ENCODE measurements around the gene GAREM2.

Gene GAREM2

DNA sequence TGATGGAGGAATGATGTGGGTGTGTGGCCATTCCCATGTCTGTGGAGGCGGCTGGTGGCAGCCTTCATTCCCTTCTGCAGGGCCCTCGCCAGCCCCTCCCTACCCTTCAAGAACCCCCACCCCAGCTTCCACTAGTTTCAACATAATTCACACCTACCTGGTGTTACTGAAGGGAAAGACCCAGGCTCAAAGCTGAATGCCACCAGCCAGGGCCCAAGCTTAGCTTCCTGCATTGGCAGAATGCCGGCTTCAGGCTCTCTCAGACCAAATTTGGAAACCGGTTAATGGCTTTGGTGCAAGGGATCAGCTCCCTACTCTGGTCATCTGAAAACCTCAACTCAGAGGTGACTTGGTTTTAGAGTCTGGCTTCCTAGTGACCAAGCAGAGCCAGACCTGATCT, 16.9 kb downstream of the GAREM2 start:
- no peak for DNase-seq

DNA sequence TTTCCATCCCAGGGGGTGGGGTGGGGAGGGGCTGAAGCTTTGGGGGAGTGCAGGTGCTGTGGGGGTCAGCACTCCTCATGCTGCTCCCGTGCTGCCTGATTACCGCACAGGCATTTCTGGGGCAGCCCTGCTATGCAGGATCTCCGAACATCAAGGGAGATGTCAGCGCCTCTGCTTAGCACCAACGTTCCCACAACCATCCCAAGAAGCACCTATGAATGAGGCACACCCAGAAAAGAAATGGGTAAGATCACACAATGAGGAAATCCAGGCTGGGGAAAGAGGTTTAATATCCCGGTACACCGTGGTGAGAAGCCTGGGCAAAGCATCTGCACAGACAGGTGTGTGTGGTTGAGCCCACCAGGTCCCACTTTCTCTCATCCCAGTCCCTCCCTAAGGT, 17.5 kb downstream of the GAREM2 start:
- DNase-seq = no peak

DNA sequence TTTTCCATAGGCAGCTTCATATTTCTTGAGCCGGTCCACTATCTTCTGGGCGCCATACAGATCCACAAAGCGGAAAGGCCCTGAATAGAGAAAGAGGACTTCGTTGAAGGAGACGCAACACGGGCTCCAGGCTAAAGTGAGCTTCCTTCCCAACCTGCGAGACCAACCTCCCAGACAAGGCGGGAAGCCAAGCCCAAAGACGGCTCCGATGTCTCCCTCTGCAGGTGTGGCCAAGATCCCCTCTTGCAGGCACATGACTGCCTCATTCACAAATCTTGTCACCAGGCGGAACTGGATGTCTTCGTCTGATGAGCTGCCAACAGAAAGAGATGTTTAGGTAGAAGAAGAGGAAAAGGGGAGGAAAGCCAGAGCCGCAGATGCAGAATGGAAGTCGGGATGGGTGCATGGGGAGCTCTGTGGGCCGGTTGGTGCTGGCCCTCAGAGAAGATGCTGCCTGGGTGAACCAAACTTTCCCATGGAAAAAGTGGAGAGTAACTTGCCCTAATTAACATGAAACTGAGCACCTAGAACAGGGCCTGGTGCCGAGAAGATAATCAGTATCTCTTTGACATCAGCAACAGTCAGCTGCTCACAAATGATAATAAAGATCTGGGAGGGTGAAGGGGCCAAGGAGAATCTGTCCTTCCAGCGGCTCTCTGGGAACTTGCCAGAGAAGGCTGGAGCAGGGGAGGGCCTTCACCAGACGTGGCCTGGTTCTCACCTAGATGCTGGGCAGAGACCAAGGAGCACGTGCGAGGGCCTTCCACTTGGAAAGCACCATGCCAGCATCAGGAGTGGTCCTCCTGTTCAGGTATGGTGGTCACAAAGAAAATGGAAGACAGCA, 18.6 kb downstream of the GAREM2 start:
- DNase-seq = no peak

DNA sequence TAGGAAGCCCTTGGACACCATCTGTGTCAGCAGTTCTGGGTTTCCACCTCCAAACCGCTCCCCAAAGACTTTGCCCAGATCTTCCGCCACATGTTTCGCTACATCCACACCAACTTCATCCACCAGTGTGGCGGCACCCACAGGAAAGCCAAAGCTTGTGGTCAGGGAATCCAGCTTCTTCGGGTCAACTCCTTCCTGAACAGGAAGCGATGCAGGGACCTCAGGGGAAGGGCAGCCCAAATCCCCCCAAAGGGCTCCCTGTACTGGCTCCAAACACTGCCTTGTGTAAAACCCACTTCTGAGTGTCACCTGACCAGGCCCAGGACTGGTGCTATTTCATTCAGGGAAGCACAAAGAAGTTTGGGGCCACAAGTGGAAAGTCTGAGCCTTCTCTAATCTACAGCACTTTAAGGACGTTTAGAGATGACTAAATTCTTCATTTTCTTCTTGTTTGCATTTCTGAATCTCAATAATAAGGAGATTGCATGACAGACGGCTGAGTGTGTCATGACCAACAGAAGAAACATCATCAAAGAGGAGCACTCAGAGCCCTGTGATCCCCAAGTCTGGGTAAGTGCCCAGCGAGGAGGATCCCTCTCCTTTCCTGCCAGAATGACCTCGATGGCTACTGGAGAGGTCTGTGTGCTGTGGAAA, 20.8 kb downstream of the GAREM2 start:
- DNase-seq = no peak

DNA sequence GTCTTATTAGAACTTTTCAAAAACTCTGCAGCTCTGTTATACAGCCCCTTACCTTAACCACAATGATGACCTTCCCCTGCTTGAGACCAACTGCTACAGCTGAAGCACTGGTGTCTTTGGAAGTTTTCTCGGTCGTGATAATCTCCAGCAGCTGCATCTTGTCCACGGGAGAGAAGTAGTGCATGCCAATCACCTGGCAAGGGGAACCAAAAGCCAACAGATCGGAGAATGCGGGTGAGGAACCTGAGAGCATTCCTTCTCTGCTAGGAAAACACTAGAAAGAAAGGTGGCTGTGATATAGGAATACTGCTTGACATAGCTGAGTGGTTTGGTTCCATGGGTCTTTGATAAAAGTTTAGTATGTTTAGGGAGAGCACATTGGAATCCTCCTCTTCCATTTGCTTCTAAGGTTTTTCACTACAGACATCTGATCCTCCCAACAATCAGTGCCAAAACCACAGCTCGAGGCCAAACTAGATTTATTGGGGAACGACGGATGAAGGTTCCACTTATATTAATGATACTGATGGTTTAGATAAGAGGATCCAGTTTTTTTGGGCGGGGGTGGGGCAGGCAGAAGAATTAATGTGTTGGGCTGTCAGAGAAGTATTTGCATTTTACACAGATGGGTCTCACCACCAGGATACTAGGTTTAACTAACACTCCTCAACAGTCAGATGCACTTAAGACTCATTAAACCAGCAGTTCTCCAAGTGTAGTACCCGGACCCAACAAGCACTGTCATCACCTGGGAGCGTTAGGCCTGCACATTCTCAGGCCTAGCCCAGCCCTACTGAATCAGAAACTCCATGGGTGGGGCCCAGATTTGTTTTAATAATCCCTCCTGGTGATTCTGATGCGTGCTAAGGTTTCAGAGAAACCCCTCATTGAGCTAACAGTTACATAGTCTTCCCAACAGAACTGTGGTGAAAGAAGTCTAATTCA, 22.4 kb downstream of the GAREM2 start:
- no peak for DNase-seq

DNA sequence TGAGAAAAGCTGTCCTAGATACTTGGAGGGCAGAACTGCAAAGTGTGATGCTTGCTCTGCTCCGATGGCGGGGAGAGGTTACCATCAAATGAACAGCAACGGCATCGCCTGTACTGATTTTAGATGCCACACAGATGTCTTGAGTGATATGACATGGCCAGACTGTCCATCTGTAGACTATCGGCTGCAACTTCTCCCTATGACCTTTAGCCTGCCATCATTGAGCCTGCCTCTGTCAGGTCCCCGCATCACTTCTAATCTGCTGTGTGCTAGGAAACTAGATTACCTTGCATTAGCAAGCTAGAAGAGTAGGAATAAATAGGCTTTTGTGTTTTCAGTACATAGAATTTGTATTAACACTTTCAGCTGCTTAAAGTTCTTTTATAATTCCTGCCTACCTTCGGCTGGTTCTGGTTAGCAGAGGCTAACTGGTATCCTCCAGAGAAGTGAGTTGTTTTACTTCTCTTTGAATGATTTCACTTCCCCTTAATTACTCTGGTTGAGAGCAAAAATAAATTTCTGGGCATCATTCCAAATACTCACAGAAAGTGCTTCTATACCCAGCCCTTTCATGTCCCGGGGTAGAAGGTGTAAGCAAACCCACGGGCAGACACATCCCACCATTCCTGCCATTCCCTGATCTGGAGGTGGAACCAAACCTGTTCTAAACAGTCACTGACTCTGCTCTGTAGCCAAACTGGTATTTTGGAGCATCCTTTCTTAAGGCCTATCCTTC, 24.0 kb downstream of the GAREM2 start:
- DNase-seq = no peak

DNA sequence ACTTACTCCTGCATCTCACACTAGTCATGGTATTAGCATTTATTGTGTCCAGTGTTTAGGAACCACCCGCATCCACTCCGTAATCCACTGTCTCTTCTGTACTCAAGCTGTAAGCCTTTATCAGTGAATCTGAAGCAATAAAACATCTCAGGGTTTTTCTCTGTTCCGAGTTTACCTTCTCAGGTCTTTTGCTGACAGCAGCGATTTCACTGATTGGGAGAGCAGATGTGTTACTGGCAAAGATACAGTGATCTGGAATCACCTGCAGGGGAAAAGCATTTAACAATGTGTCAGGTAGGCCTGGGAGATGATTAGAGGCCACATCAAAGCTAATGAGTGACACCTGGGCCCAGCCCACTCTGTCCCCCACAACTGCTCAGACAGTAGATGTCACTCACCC, 24.6 kb downstream of the GAREM2 start:
- DNase-seq = no peak

DNA sequence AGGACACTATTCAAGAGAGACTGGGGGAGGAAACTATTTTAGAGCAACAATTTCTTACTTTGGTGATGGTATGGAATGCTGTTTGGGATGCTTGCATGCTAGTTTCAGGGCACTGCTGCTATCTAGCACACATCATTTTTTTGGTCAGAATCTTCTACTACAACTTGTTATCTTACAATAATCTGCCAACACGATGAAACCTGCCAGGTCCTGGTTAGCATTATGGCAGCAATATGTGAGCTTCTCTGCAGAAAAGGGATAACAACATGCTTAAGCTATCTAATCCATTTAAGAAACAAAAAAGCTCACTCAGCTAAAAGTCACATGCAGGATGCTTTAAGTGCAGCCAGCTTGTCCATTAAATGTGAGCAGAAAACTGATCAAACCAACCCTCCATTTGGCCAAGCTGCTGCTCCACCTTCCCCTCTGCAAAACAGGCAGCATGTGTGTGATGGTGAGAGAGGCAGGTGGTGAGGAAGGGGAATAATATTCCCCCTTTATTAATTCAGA, 30.1 kb downstream of the GAREM2 start:
- no peak for DNase-seq

DNA sequence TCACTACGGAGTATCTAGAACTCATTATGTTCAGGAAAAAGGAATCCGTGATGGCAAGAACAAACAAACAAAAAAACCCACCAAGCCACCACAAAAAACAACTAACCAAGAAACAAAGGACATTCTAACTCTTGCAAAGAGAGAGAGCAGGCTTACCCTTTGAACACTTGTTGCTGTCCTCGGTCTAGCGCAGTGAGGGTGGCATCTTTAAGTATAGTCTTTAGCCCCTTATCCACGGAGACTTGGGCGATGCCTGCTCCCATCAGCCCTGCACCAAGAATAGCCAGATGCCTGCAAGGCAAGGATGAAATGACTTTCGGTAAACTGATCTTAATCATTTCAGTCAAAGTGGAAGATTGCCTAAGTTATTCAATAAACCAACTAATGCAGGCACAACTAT, 31.0 kb downstream of the GAREM2 start:
- DNase-seq = no peak

DNA sequence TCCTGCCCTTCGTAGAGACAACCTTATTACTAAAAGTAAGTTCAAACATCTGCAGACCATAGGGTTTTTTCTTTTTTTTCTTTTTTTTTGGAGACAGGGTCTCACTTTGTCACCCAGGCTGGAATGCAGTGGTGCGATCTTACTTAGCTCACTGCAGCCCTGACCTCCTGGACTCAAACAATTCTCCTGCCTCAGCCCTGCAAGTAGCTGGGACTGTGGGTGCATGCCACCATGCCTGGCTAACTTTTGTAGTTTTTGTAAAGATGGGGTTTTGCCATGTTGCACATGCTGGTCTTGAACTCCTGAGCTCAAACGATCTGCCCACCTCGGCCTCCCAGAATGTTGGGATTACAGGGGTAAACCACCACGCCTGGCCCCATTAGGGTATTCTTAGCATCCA, 39.1 kb downstream of the GAREM2 start:
- no peak for DNase-seq

DNA sequence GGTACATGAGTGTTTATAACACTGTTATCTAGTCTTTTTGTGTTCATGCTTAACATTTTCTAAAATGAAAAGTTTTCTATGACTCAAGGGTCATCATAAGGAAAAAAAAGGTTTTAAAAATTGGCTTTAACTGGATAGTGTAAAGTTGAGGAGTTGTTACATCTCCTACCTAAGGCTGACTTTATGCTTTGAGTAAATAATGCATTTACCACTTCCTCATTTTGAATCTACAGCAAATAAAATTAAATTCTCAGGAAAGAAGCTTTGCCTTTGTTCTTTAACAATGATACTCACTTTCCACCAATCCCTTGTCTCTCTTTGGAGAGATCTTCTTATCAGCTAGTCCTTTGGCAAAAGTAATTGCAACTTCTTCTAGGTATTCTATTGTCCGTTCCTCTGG, 41.9 kb downstream of the GAREM2 start:
- DNase-seq = no peak

DNA sequence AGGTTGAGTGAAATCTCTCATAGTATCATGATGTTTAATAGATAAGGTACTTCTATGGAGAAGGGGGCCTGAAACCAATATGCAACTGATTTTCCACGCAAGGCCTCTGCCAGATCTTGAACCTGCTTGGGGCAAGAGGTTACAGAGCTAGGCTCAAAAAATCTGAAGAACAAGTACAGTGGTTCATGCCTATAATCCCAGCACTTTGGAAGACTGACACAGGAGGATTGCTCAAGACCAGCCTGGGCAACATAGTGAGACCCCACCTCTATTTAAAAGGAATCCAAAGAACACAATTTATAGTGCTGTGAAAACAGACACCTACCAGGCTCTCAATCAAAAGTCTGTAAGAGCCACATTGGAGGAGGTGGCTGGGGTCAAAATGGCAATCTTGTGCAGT, 42.9 kb downstream of the GAREM2 start:
- no peak for DNase-seq

DNA sequence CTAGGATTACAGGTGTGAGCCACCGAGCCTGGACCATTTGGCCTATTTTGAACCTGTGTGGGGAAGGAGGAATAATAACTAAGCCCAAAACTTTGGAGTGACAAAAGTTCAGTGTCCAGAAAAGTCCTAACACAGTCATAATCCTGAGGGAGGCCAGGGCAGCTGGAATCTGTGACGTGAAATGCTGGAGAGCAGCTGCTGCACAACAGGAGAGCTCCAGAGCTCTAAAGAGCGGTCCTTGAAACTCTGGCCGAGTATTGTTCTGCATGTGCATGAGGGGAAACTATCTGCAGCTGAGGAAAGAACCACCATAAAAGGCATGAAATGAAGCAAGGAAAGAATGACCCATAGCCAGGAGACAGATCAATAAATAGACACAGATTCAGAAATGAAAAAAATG, 43.7 kb downstream of the GAREM2 start:
- no peak for DNase-seq

DNA sequence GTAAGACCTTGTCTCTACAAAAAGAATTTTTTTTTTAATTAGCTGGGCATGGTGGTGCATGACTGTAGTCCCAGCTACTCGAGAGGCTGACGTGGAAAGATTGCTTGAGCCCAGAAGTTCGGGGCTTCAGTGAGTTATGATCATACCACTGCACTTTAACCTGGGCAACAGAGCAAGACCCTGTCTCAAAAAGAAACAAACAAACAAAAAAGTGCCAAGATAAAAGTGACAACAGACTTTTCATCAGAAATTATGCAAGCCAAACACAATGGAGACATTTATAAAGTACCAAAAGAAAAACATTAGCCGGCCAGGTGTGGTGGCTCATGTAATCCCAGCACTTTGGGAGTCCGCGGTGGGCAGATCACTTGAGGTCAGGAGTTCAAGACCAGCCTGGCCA, 44.8 kb downstream of the GAREM2 start:
- DNase-seq = no peak

DNA sequence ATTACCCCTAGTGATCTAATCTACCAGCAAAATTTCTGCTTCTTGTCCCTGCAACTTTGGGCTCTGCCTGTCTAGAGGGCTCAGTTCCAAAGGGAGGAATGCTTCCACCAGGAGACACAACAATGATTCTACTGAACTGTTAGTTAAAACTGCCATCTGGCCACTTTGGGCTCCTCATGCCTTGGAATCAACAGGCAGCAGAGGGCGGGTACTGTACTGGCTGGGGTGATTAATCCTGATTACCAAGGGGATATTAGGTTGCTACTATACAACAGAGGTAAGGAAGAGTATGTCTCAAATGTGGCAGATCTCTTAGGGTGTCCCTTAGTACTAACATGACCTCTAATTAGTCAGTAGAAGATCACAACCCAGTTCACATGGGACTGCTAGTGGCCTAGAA, 50.1 kb downstream of the GAREM2 start:
- no peak for DNase-seq

DNA sequence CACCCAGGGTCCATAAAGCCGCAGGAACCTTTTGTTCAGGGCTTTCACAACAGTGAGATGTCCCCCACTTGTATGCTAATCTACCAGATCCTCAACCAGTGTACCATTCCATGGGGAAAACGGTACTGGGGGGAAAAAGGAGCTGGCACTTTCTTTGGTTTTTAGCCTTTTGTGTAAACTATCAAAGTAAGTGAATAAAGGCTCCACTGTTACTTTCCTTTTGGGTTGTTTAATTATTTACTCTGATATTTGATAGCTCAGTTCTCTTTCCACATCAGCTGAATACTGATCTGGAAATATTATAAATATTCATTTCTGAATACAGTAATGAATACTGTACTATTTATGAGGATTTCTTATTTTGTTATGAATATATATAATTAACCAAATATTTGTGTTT, 51.2 kb downstream of the GAREM2 start:
- no peak for DNase-seq

DNA sequence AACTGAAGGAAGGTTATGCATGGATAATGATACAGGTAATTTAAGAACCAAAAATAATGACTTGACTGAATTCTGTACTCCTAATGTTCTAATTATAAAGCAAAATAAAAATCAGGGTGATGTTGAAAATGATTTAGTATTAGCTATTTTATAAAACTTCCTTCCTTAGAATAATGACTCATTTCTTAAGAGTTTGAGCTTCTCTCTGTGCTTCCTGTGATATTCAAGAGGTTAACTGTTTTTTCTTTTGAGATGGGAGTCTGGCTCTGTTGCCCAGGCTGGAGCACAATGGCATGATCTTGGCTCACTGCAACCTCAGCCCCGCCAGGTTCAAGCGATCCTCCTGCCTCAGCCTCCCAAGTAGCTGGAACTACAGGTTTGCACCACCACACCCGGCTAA, 56.7 kb downstream of the GAREM2 start:
- DNase-seq = no peak

DNA sequence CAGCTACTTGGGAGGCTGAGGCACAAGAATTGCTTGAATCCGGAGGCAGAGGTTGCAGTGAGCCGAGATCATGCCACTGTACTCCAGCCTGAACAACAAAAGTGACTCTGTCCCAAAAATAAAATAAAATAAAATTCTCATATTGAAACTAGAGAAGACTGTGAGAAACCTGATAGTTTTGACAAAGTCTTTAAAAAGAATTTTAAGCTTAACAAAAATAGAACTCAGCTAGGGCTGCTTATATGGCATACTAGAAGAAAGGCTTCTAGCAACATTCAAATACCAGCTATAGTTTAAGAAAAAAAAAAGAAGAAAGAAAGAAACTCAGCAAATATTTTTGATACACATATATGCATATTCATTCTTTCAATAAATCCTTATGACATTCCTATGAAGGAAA, 57.9 kb downstream of the GAREM2 start:
- no peak for DNase-seq

DNA sequence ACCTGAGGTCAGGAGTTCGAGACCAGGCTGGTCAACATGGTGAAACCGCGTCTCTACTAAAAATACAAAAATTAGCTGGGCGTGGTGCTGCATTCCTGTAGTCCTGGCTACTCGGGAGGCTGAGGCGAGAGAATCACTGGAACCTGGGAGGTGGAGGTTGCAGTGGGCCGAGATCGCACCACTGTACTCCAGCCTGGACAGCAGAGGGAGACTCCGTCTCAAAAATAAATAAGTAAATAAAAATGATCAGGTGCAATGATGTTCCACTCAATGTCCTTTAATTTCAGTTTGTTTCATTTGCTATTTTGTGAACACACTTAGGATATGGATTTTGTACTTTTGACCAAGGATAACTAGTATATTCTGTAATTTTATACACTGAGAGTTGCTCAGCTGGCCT, 62.2 kb downstream of the GAREM2 start:
- DNase-seq = no peak

DNA sequence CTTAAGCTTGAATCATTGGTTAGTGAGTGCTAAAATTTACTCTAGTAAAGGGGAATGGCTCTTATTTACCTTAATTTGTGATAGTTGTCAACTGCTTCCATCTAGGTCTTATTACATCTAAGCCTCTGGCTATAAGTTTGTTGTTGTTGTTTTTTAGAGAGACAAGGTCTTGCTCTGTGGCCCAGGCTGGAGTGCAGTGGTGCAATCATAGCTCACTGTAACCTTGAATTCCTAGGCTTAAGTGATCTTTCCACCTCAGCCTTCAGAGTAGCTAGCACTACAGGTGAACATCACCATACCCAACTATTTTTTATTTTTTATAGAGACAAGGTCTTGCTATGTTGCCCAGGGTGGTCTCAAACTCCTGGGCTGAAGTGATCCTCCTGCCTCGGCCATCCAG, 65.0 kb downstream of the GAREM2 start:
- DNase-seq = no peak

DNA sequence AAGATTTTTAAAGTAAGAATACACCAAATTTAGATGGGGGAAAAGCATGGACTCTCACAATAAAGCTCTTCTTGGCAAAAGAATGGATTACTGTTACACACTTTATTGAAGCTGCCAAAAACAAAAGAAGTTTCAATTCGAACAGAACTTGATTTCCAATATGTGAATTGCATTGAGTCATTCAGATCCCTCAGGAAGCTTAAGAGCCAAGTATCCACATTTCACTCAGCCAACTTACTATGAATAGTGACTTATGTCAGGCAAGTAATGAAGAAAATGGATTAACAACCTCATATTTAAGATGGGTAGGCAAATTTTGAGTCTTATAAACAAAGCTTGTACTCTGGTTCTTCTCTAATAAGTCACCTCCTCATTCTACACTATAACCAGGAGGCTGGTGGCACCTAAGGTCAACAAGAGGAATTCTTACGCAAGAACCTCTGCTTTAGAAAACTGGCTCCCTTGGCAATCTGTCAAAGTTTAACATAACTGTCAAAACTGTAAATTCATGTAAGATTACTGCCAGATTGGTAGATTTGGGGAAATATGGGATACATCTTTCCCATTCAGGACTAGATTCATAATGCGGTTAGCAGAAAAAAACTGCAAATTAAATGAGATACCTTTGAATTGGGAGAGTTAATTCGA, 65.5 kb downstream of the GAREM2 start:
- DNase-seq = no peak
